GM12874 (cell line): ENCODE results near the gene CBY1.

Experiments
- CTCF ChIP-seq: IDR thresholded peaks from 2 replicates; pipeline ENCODE4 v1.5.1; 2011; ENCODE audit warnings: low read depth, mild to moderate bottlenecking, control low read depth, low read length, moderate library complexity; ENCODE audit not compliant: insufficient read depth

Gene CBY1

GRCh38 chr22:38715176-38715764, 58.8 kb downstream of the CBY1 start:
- TF ChIP-seq CTCF, result no peak

GRCh38 chr22:38715852-38716251, 59.4 kb downstream of the CBY1 start:
- TF ChIP-seq CTCF, result no peak

GRCh38 chr22:38716271-38716670, 59.8 kb downstream of the CBY1 start:
- no peak for TF ChIP-seq CTCF

- TF ChIP-seq CTCF, result no peak
Measured at GRCh38 chr22:38716826-38717225, 60.4 kb downstream of the CBY1 start.

GRCh38 chr22:38717244-38717643, 60.8 kb downstream of the CBY1 start:
- no peak for TF ChIP-seq CTCF

- no peak for TF ChIP-seq CTCF
Measured at GRCh38 chr22:38718414-38718813, 62.0 kb downstream of the CBY1 start.

- TF ChIP-seq CTCF, result no peak
Measured at GRCh38 chr22:38719196-38719595, 62.8 kb downstream of the CBY1 start.
